ENCODE data around the gene GPHN. TPM values are rescaled to one million over a fixed set of nuclear protein-coding genes. Genes with fewer than 3 reads are reported as not detected.

Gene GPHN
- total and polyA plus RNA-seq, 7 donors: 8.1 to 39.7 (median 22.3) TPM

- no peaks in the 10 kb centered on the region for H3K4me1 ChIP-seq
- peaks cover 0 to 5% of the 10 kb centered on the region in 2 donors for H3K36me3 ChIP-seq (ENCODE audit: insufficient read depth in 1 of 2, low read depth in 1 of 2)
- H3K9me3 ChIP-seq: no peaks in the 10 kb centered on the region
- H3K27me3 ChIP-seq (ENCODE audit: insufficient read depth in 3 of 3, low read length in 2 of 3): no peaks in the 10 kb centered on the region
- no peak for TF ChIP-seq CTCF (IDR thresholded peaks at IDR 0.05)
- H3K27ac ChIP-seq: no peak overlapping the region
- intact Hi-C loops (cut with DNase I): no loop called here
- ATAC-seq (peak; percentile 52 to 82 (median 73)), DNase-seq (no peak)
- WGBS, 3 donors: 42 to 59% (median 43%) methylated on average over 7 of the region's 7 CpGs
- no peak overlapping the region for H3K4me3 ChIP-seq
These were observed 679.0 kb downstream of the GPHN start for GRCh38 chr14:67186789-67187584.

- ATAC-seq: no peak
These were observed 679.9 kb downstream of the GPHN start for GRCh38 chr14:67187826-67188225.

GRCh38 chr14:67188326-67188725 is 680.4 kb downstream of the GPHN start:
- Histone ChIP-seq H3K27me3 (ENCODE audit: insufficient read depth in 3 of 3, low read length in 2 of 3) (no peaks in the 10 kb centered on the region), H3K9me3 (no peaks in the 10 kb centered on the region), H3K36me3 (ENCODE audit: insufficient read depth in 1 of 2, low read depth in 1 of 2) (no peaks in the 10 kb centered on the region), H3K27ac (no peak overlapping the region), H3K4me3 (no peak overlapping the region), H3K4me1 (no peaks in the 10 kb centered on the region)
- intact Hi-C loops (cut with DNase I): no loop called here
- WGBS, 3 donors: 90 to 94% (median 91%) methylated on average over 4 of the region's 4 CpGs
- DNase-seq (no peak), ATAC-seq (no peak)
- no peak for TF ChIP-seq CTCF (IDR thresholded peaks at IDR 0.05)

More at GRCh38 chr14:67187826-67188225, 679.9 kb downstream of the GPHN start:
- no peak for TF ChIP-seq CTCF (IDR thresholded peaks at IDR 0.05)
- H3K27me3 ChIP-seq (ENCODE audit: insufficient read depth in 3 of 3, low read length in 2 of 3): no peaks in the 10 kb centered on the region
- no peaks in the 10 kb centered on the region for H3K9me3 ChIP-seq
- WGBS, 3 donors: 76 to 86% (median 82%) methylated on average over 2 of the region's 2 CpGs
- no peak overlapping the region for H3K27ac ChIP-seq
- intact Hi-C loops (cut with DNase I): no loop called here
- H3K4me1 ChIP-seq: no peaks in the 10 kb centered on the region
- DNase-seq: no peak
- H3K36me3 ChIP-seq (ENCODE audit: insufficient read depth in 1 of 2, low read depth in 1 of 2): peaks cover 0 to 4% of the 10 kb centered on the region in 2 donors
- no peak overlapping the region for H3K4me3 ChIP-seq

- ATAC-seq (no peak), DNase-seq (no peak)
- Histone ChIP-seq H3K27me3 (ENCODE audit: insufficient read depth in 3 of 3, low read length in 2 of 3) (no peaks in the 10 kb centered on the region), H3K36me3 (ENCODE audit: insufficient read depth in 1 of 2, low read depth in 1 of 2) (no peaks in the 10 kb centered on the region), H3K4me3 (no peak overlapping the region), H3K9me3 (no peaks in the 10 kb centered on the region), H3K27ac (no peak overlapping the region), H3K4me1 (no peaks in the 10 kb centered on the region)
- 85 to 90% (median 89%) methylated on average over 8 of the region's 8 CpGs for WGBS, 3 donors
- intact Hi-C loops (cut with DNase I): no loop called here
- no peak for TF ChIP-seq CTCF (IDR thresholded peaks at IDR 0.05)
These were observed 683.9 kb downstream of the GPHN start for GRCh38 chr14:67191768-67192290.
